Articular chondrocyte of knee joint (primary cell): ENCODE results near the gene STIP1. TPM values are rescaled to one million over a fixed set of nuclear protein-coding genes. Genes with fewer than 3 reads are reported as not detected.

ENCODE experiments used
- total RNA-seq: library from RNA; depleted of rRNA; stranded (reverse); fragments of >200 nt; gene quantifications from 2 replicates; pipeline ENCODE4 v1.2.3, GENCODE V29; 2012

The STIP1 gene
- total RNA-seq = 84.9 and 87.6 TPM in 2 replicates

GRCh38 chr11:64185693-64186491, at the start of gene STIP1:
Gene STIP1 (plus strand): TSS chr11:64186171. CDS start chr11:64186262, 91 bp downstream.

GRCh38 chr11:64165842-64166635, 19.9 kb upstream of the STIP1 start, which contains the start of gene MACROD1:
Gene MACROD1 (minus strand): TSS chr11:64166113. CDS start chr11:64165994, 119 bp downstream.

GRCh38 chr11:64206457-64207255, 20.7 kb downstream of the STIP1 start, which contains the start of gene FERMT3:
Gene FERMT3 (plus strand): TSS chr11:64206721. CDS start chr11:64207365, 644 bp downstream.

GRCh38 chr11:64225608-64226506, 39.9 kb downstream of the STIP1 start, which contains the start of the genes NUDT22 and TRPT1:
Gene NUDT22 (plus strand): TSS chr11:64226274. CDS start chr11:64226653, 379 bp downstream.
Gene TRPT1 (minus strand): TSS chr11:64226186. CDS start chr11:64225860, 326 bp downstream.

GRCh38 chr11:64230171-64230984, 44.4 kb downstream of the STIP1 start, which contains the start of gene DNAJC4:
Gene DNAJC4 (plus strand): TSS chr11:64230548. CDS start chr11:64230855, 307 bp downstream.

GRCh38 chr11:64233913-64234586, 48.1 kb downstream of the STIP1 start, which contains the start of gene VEGFB:
Gene VEGFB (plus strand): TSS chr11:64234584. CDS start chr11:64234834, 250 bp downstream.

GRCh38 chr11:64240435-64241240, 54.7 kb downstream of the STIP1 start, which contains the start of gene FKBP2:
Gene FKBP2 (plus strand): TSS chr11:64241095. CDS start chr11:64242388, 1,293 bp downstream.

GRCh38 chr11:64246871-64247728, 61.1 kb downstream of the STIP1 start, which contains the start of gene PPP1R14B:
Gene PPP1R14B (minus strand): TSS chr11:64246943. CDS start chr11:64246673, 270 bp downstream.

GRCh38 chr11:64251016-64251752, 65.2 kb downstream of the STIP1 start, which contains the start of gene PLCB3:
Gene PLCB3 (plus strand): TSS chr11:64251530. CDS start chr11:64251650, 120 bp downstream.

Other genes with a start within 250 kb of the STIP1 start
- 12.2 and 14.5 TPM in 2 replicates for gene NAA40, start 247.2 kb upstream of the STIP1 start, total RNA-seq
- 163 and 177 TPM in 2 replicates for gene COX8A, start 211.6 kb upstream of the STIP1 start, total RNA-seq
- gene OTUB1, start 199.7 kb upstream of the STIP1 start, total RNA-seq = 32.6 and 36.7 TPM in 2 replicates
- under 0.01 and 0.11 TPM in 2 replicates for gene FLRT1, start 150.2 kb upstream of the STIP1 start, total RNA-seq
- 12.3 and 13.9 TPM in 2 replicates for gene MACROD1, start 20.1 kb upstream of the STIP1 start, total RNA-seq
- gene FERMT3, start 20.6 kb downstream of the STIP1 start, total RNA-seq = 1.0 and 1.2 TPM in 2 replicates
- 20.8 and 29.8 TPM in 2 replicates for gene TRPT1, start 40.0 kb downstream of the STIP1 start, total RNA-seq
- gene NUDT22, start 40.1 kb downstream of the STIP1 start, total RNA-seq = 35.0 and 35.9 TPM in 2 replicates
- gene DNAJC4, start 44.4 kb downstream of the STIP1 start, total RNA-seq = 9.1 and 11.8 TPM in 2 replicates
- 17.3 and 25.5 TPM in 2 replicates for gene VEGFB, start 48.4 kb downstream of the STIP1 start, total RNA-seq
- 32.5 and 35.7 TPM in 2 replicates for gene FKBP2, start 54.9 kb downstream of the STIP1 start, total RNA-seq
- gene PPP1R14B, start 60.8 kb downstream of the STIP1 start, total RNA-seq = 104 and 126 TPM in 2 replicates
- 19.5 and 20.3 TPM in 2 replicates for gene PLCB3, start 65.4 kb downstream of the STIP1 start, total RNA-seq
- gene BAD, start 98.5 kb downstream of the STIP1 start, total RNA-seq = 61.0 and 65.3 TPM in 2 replicates
- gene GPR137, start 99.7 kb downstream of the STIP1 start, total RNA-seq = 10.6 and 11.1 TPM in 2 replicates
- 0.11 TPM in 1 of 2 replicates, not detected in the other for gene KCNK4, start 105.1 kb downstream of the STIP1 start, total RNA-seq
- 0.13 TPM in 1 of 2 replicates, not detected in the other for gene CATSPERZ, start 114.2 kb downstream of the STIP1 start, total RNA-seq
- 17.6 and 18.7 TPM in 2 replicates for gene ESRRA, start 119.4 kb downstream of the STIP1 start, total RNA-seq
- gene TRMT112, start 131.4 kb downstream of the STIP1 start, total RNA-seq = 109 and 165 TPM in 2 replicates
- 218 and 224 TPM in 2 replicates for gene PRDX5, start 131.9 kb downstream of the STIP1 start, total RNA-seq
- gene CCDC88B, start 154.0 kb downstream of the STIP1 start, total RNA-seq = 0.26 and 0.86 TPM in 2 replicates
- 26.3 and 38.2 TPM in 2 replicates for gene RPS6KA4, start 173.0 kb downstream of the STIP1 start, total RNA-seq